Measurements from ENCODE around the gene ZNF783. TPM values are rescaled to one million over a fixed set of nuclear protein-coding genes. Genes with fewer than 3 reads are reported as not detected.

The ZNF783 gene
- total RNA-seq, 5 donors from 2014 or later (not counting 1 experiment from before 2014, with no cell fraction given) = 31.1 to 49.4 (median 46.6) TPM

DNA sequence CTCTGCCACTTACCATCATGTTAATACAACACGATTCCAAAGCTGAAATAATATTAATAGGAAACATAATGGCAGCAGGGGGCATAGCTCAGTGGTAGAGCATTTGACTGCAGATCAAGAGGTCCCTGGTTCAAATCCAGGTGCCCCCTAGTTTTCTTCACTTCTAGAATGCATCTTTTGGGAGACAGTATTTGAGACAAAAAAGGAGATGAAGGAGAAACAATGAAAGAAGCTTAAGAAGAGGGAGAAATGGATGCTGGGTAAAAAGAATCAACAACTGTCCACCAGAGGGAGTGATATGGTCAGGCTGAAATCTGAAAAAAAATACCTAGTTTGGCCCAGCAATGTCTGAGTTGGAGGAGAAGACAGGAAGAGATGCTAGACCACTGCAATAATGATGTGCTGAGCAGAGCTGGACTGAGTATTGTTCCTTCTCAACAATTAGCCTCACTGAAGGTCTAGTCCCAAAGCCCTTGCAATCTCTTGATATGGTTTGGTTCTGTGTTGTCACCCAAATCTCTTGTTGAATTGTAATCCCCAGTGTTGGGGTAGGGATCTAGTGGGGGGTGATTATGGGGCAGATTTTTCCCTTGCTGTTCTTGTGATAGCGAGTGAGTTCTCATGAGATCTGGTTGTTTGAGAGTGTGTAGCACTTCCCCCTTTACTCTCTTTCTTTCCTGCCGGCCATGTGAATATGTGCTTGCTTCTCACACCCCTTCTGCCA is 48.3 kb downstream of the ZNF783 start:
- Histone ChIP-seq H3K4me3 (ENCODE audit: control insufficient read depth in 1 of 2, extremely low read depth in 1 of 2, low read length in 1 of 2) (no peak overlapping the region), H3K36me3 (ENCODE audit: control insufficient read depth in 2 of 2, extremely low read depth in 1 of 2, insufficient read depth in 1 of 2, low read length in 1 of 2) (no peaks in the 10 kb centered on the region), H3K27me3 (replicated peaks in 1 of 2; ENCODE audit: control insufficient read depth in 2 of 2, extremely low read depth in 1 of 2, insufficient read depth in 2 of 2, low read length in 1 of 2) (no peaks in the 10 kb centered on the region), H3K9me3 (no peaks in the 10 kb centered on the region), H3K27ac (ENCODE audit: low read length) (no peak overlapping the region), H3K4me1 (ENCODE audit: control insufficient read depth in 1 of 2, extremely low read depth in 1 of 2, insufficient read depth in 2 of 2, low read length in 2 of 2) (no peaks in the 10 kb centered on the region)
- ChIA-PET CTCF (interaction anchor here (0.6 to 2.7 kb wide), 6 partner anchors 13 to 552 kb away, joined by 3 to 10 read pairs (median 3); partner anchors contain the start of genes ZNF777 (in 1 of the 2) and ZNF783 (in 1 of the 2)), POLR2A (no interaction called here)
- Mint-ChIP-seq H3K27me3 (no peaks in the 10 kb centered on the region), H3K27ac (peak overlapping the region in 1 of 2 donors; percentile 11), H3K9me3 (no peaks in the 10 kb centered on the region), H3K4me1 (peaks cover 0 to 3% (median 0%) of the 10 kb centered on the region in 3 donors), H3K36me3 (no peaks in the 10 kb centered on the region), H3K4me3 (no peak overlapping the region)
- WGBS (ENCODE audit: insufficient coverage) = no CpG with 5 or more reads among the region's 3 CpGs
- ATAC-seq (replicated peaks in 1 of 4) = peak; percentile 38 to 45 (median 42)
- DNase-seq = peak in 2 of 35 experiments; percentile 9 to 44

DNA sequence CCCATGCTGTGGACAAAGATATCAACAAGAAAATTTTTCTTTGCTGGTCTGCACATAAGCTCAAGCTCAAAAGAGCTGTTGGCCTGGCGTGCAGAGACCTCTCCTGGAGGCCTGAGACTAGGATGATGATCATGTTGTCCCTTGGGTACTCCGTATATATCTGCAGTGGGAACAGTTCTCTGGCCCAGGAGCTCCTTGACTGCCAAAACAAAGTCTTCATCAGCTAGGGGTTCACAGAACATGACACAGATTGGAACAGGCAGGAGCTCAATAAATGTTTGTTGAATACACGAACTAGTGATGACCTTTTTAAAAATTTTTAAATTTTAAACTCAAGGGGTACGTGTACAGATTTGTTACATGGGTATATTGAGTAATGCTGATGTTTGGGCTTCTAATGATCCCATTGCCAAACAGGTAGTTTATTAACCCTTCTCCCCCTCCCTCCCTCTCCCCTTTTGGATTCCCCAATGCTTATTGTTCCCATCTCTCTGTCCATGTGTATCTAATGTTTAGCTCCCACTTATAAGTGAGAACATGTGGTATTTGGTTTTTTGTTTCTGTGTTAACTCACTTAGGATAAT is 49.1 kb downstream of the ZNF783 start:
- ChIA-PET POLR2A (no interaction called here), CTCF (interaction anchor here (0.6 to 2.7 kb wide), 3 partner anchors 12 to 552 kb away, joined by 3 to 10 read pairs (median 3); no protein-coding TSS in a partner anchor)
- H3K9me3 ChIP-seq = no peaks in the 10 kb centered on the region
- Mint-ChIP-seq H3K4me3 (no peak overlapping the region), H3K4me1 (peaks cover 0 to 3% (median 0%) of the 10 kb centered on the region in 3 donors), H3K36me3 (no peaks in the 10 kb centered on the region), H3K9me3 (no peaks in the 10 kb centered on the region), H3K27me3 (no peaks in the 10 kb centered on the region), H3K27ac (peak overlapping the region in 1 of 2 donors; percentile 11)
- ATAC-seq (replicated peaks in 1 of 4) (no peak), DNase-seq (no peak)
- no peaks in the 10 kb centered on the region for H3K4me1 ChIP-seq (ENCODE audit: control insufficient read depth in 1 of 2, extremely low read depth in 1 of 2, insufficient read depth in 2 of 2, low read length in 2 of 2)
- 70% methylated on average over 2 of the region's 4 CpGs for WGBS (ENCODE audit: insufficient coverage)
- H3K4me3 ChIP-seq (ENCODE audit: control insufficient read depth in 1 of 2, extremely low read depth in 1 of 2, low read length in 1 of 2) = no peak overlapping the region
- no peaks in the 10 kb centered on the region for H3K36me3 ChIP-seq (ENCODE audit: control insufficient read depth in 2 of 2, extremely low read depth in 1 of 2, insufficient read depth in 1 of 2, low read length in 1 of 2)
- no peaks in the 10 kb centered on the region for H3K27me3 ChIP-seq (replicated peaks in 1 of 2; ENCODE audit: control insufficient read depth in 2 of 2, extremely low read depth in 1 of 2, insufficient read depth in 2 of 2, low read length in 1 of 2)
- H3K27ac ChIP-seq (ENCODE audit: low read length) = no peak overlapping the region

DNA sequence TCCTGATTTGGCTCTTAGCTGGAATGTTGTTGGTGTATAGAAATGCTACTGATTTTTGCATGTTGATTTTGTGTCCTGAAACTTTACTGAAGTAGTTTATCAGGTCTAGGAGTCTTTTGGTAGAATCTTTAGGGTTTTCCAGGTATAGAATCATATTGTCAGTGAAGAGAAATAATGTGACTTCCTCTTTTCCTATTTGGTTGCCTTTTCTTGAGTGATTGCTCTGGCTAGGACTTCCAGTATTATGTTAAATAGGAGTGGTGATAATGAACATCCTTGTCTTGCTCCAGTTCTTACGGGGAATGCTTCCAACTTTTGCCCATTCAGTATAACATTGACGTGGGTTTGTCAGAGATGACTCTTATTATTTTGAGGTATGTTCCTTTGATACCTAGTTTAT is 52.0 kb downstream of the ZNF783 start:
- Histone ChIP-seq H3K4me1 (ENCODE audit: control insufficient read depth in 1 of 2, extremely low read depth in 1 of 2, insufficient read depth in 2 of 2, low read length in 2 of 2) (no peaks in the 10 kb centered on the region), H3K4me3 (ENCODE audit: control insufficient read depth in 1 of 2, extremely low read depth in 1 of 2, low read length in 1 of 2) (no peak overlapping the region), H3K27me3 (replicated peaks in 1 of 2; ENCODE audit: control insufficient read depth in 2 of 2, extremely low read depth in 1 of 2, insufficient read depth in 2 of 2, low read length in 1 of 2) (peaks cover 0 to 10% of the 10 kb centered on the region in 2 experiments), H3K9me3 (no peaks in the 10 kb centered on the region), H3K27ac (ENCODE audit: low read length) (no peak overlapping the region), H3K36me3 (ENCODE audit: control insufficient read depth in 2 of 2, extremely low read depth in 1 of 2, insufficient read depth in 1 of 2, low read length in 1 of 2) (no peaks in the 10 kb centered on the region)
- ChIA-PET CTCF (no interaction called here), POLR2A (no interaction called here)
- peaks cover 0 to 3% (median 0%) of the 10 kb centered on the region in 3 donors for H3K4me1 Mint-ChIP-seq
- H3K36me3 Mint-ChIP-seq = no peaks in the 10 kb centered on the region
- DNase-seq (no peak), ATAC-seq (replicated peaks in 1 of 4) (no peak)
- no peak overlapping the region for H3K27ac Mint-ChIP-seq
- no peaks in the 10 kb centered on the region for H3K9me3 Mint-ChIP-seq
- H3K4me3 Mint-ChIP-seq = no peak overlapping the region
- no CpG with 5 or more reads among the region's 2 CpGs for WGBS (ENCODE audit: insufficient coverage)
- peaks cover 5 to 7% of the 10 kb centered on the region in 2 donors for H3K27me3 Mint-ChIP-seq

DNA sequence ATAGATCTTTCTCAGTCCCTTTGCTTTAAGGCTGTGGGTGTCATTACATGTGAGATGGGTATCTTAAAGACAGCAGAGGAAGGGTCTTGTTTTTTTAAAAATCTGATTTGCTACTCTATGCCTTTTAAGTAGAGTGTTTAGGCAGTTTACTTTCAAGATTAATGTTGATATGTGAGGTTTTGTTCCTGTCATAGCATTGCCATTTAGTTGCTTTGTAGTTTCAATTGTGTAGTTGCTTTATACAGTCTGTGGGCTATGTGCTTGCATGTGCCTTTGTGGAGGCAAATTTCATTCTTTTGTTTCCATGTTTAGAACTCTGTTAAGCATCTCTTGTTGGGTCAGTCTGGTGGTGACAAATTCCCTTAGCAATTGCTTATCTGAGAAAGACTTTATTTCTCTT is 54.6 kb downstream of the ZNF783 start:
- no peaks in the 10 kb centered on the region for H3K36me3 ChIP-seq (ENCODE audit: control insufficient read depth in 2 of 2, extremely low read depth in 1 of 2, insufficient read depth in 1 of 2, low read length in 1 of 2)
- Mint-ChIP-seq H3K27ac (no peak overlapping the region), H3K4me3 (no peak overlapping the region), H3K9me3 (no peaks in the 10 kb centered on the region), H3K4me1 (peaks cover under 1 to 7% (median 6%) of the 10 kb centered on the region in 3 donors), H3K27me3 (peaks cover 14 to 27% of the 10 kb centered on the region in 2 donors), H3K36me3 (no peaks in the 10 kb centered on the region)
- H3K27me3 ChIP-seq (replicated peaks in 1 of 2; ENCODE audit: control insufficient read depth in 2 of 2, extremely low read depth in 1 of 2, insufficient read depth in 2 of 2, low read length in 1 of 2) = peaks cover 0 to 12% of the 10 kb centered on the region in 2 experiments
- ATAC-seq (replicated peaks in 1 of 4) (no peak), DNase-seq (no peak)
- no peak overlapping the region for H3K27ac ChIP-seq (ENCODE audit: low read length)
- H3K4me3 ChIP-seq (ENCODE audit: control insufficient read depth in 1 of 2, extremely low read depth in 1 of 2, low read length in 1 of 2) = no peak overlapping the region
- H3K9me3 ChIP-seq = no peaks in the 10 kb centered on the region
- POLR2A ChIA-PET = no interaction called here
- CTCF ChIA-PET = no interaction called here
- no peaks in the 10 kb centered on the region for H3K4me1 ChIP-seq (ENCODE audit: control insufficient read depth in 1 of 2, extremely low read depth in 1 of 2, insufficient read depth in 2 of 2, low read length in 2 of 2)

DNA sequence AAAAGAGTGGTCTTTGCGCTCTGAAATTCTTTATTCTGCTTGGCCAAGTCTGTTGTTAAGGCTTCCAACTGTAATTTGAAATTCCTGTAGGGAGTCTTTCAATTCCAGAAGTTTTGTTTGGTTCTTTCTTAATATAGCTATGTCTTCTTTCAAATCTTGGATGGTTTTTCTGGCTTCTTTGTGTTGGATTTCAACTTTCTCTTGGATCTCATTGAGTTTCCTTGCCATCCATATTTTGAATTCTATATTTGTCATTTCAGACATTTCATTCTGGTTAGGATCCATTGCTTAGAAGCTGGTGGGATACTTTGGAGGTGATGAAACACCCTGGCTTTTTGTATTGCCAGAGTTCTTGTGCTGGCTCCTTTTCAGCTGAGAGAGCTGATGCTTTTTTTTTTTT is 55.5 kb downstream of the ZNF783 start:
- ATAC-seq (replicated peaks in 1 of 4) (no peak), DNase-seq (no peak)
- Mint-ChIP-seq H3K4me1 (peaks cover 9 to 16% (median 15%) of the 10 kb centered on the region in 3 donors), H3K9me3 (no peaks in the 10 kb centered on the region), H3K27me3 (peaks cover 14 to 31% of the 10 kb centered on the region in 2 donors), H3K4me3 (no peak overlapping the region), H3K36me3 (no peaks in the 10 kb centered on the region), H3K27ac (no peak overlapping the region)
- ChIA-PET POLR2A (no interaction called here), CTCF (no interaction called here)
- no CpG with 5 or more reads among the region's 1 CpG for WGBS (ENCODE audit: insufficient coverage)
- H3K4me3 ChIP-seq (ENCODE audit: control insufficient read depth in 1 of 2, extremely low read depth in 1 of 2, low read length in 1 of 2) = no peak overlapping the region
- no peak overlapping the region for H3K27ac ChIP-seq (ENCODE audit: low read length)
- peaks cover 0 to 5% of the 10 kb centered on the region in 2 experiments for H3K4me1 ChIP-seq (ENCODE audit: control insufficient read depth in 1 of 2, extremely low read depth in 1 of 2, insufficient read depth in 2 of 2, low read length in 2 of 2)
- H3K27me3 ChIP-seq (replicated peaks in 1 of 2; ENCODE audit: control insufficient read depth in 2 of 2, extremely low read depth in 1 of 2, insufficient read depth in 2 of 2, low read length in 1 of 2) = peaks cover 0 to 12% of the 10 kb centered on the region in 2 experiments
- no peaks in the 10 kb centered on the region for H3K36me3 ChIP-seq (ENCODE audit: control insufficient read depth in 2 of 2, extremely low read depth in 1 of 2, insufficient read depth in 1 of 2, low read length in 1 of 2)
- no peaks in the 10 kb centered on the region for H3K9me3 ChIP-seq

DNA sequence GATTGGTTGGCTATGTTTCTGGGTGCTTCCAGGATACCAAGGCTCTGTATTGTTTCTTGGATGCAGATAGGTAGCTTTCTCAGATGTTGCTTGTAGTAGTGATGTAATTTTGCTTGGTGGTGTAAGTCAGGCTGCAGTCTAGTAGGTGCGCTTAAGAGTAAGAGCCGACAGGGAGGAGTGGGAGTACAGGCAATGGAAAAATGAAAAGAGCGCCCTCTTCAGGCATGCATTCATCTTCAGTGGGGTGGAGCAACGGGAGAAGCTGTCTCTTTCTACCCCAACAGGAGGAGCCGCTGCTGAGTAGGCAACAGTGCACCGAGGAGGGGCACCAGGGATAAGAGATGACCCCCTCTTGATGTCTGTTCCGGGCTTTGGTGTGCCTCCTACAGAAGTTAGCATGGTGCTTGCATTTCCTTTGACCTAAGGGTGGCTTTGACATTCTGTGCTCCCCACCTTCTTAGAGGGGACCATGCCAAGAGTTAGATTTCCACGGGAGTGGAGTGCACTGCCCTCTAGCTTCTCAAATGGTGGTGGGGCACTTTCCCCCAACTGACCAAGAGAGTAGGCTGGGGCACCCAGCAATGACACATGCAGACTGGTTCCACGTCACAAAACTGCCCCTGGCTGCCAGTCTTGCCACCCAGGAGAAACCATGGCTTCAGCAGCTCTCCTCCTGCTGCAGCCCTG is 56.1 kb downstream of the ZNF783 start:
- Mint-ChIP-seq H3K9me3 (no peaks in the 10 kb centered on the region), H3K36me3 (no peaks in the 10 kb centered on the region), H3K4me3 (no peak overlapping the region), H3K27ac (no peak overlapping the region), H3K4me1 (peaks cover 11 to 18% (median 15%) of the 10 kb centered on the region in 3 donors), H3K27me3 (peaks cover 14 to 31% of the 10 kb centered on the region in 2 donors)
- peaks cover 0 to 5% of the 10 kb centered on the region in 2 experiments for H3K4me1 ChIP-seq (ENCODE audit: control insufficient read depth in 1 of 2, extremely low read depth in 1 of 2, insufficient read depth in 2 of 2, low read length in 2 of 2)
- ATAC-seq (replicated peaks in 1 of 4) = no peak
- H3K36me3 ChIP-seq (ENCODE audit: control insufficient read depth in 2 of 2, extremely low read depth in 1 of 2, insufficient read depth in 1 of 2, low read length in 1 of 2) = no peaks in the 10 kb centered on the region
- no peak overlapping the region for H3K4me3 ChIP-seq (ENCODE audit: control insufficient read depth in 1 of 2, extremely low read depth in 1 of 2, low read length in 1 of 2)
- H3K27me3 ChIP-seq (replicated peaks in 1 of 2; ENCODE audit: control insufficient read depth in 2 of 2, extremely low read depth in 1 of 2, insufficient read depth in 2 of 2, low read length in 1 of 2) = peaks cover 0 to 12% of the 10 kb centered on the region in 2 experiments
- no peak overlapping the region for H3K27ac ChIP-seq (ENCODE audit: low read length)
- 76% methylated on average over 4 of the region's 9 CpGs for WGBS (ENCODE audit: insufficient coverage)
- H3K9me3 ChIP-seq = no peaks in the 10 kb centered on the region
- POLR2A ChIA-PET = no interaction called here
- DNase-seq = no peak
- CTCF ChIA-PET = no interaction called here

Measured in T-cell (primary cell).